Endothelial cell of umbilical vein (primary cell): Measurements from ENCODE around the gene LPIN2.

Experiments used
- MYC ChIP-seq: IDR thresholded peaks from one replicate; pipeline ENCODE4 v1.6.1; 2011; ENCODE audit warnings: mild to moderate bottlenecking, low read depth, low read length
- POLR2A ChIP-seq: IDR thresholded peaks from 2 replicates; pipeline ENCODE4 v1.6.1; 2012; ENCODE audit warnings: low read depth, mild to moderate bottlenecking, control low read depth, low read length
- POLR2AphosphoS5 ChIP-seq: IDR thresholded peaks from 2 replicates; pipeline ENCODE4 v1.6.1; 2012; ENCODE audit warnings: low read depth, mild to moderate bottlenecking, control low read depth, low read length, moderate library complexity; ENCODE audit not compliant: insufficient read depth
- TF ChIP-seq, protein P1 (sequence below), 2 donors: IDR thresholded peaks; 1 replicate in 1 of 2; 2 replicates in 1 of 2; pipeline ENCODE4 v1.5.1; 2011; ENCODE audit warnings: low read length in 2 of 2, mild to moderate bottlenecking in 2 of 2, moderate library complexity in 2 of 2, control low read depth in 1 of 2, inconsistent platforms in 1 of 2, low read depth in 1 of 2; ENCODE audit not compliant: insufficient read depth in 1 of 2; ENCODE audit errors: extremely low read depth in 1 of 2
- TF ChIP-seq, protein P2 (sequence below): IDR thresholded peaks from 2 replicates; pipeline ENCODE4 v1.6.1; 2011; ENCODE audit not compliant: insufficient read depth, insufficient read length

DNA sequence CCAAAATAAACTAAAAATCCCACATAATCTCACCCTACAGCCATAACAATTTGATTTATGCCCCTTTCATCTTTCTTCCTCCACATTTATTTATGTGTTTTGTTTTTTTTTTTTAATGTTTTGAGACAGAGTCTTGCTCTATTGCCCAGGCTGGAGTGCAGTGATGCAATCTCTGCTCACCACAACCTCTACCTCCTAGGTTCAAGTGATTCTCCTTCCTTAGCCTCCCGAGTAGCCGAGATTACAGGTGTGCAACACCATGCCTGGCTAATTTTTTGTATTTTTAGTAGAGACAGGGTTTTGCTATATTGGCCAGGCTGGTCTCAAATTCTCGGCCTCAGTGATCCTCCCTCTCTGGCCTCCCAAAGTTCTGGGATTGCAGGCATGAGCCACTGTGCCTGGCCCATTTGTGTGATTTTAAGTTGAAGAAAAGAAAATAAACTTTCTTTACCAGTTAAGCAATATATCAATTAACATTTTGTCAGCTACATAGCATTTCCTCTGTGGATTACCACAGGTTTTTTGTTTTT lies 35.9 kb upstream of the LPIN2 start:
- TF ChIP-seq POLR2A (no peak), POLR2AphosphoS5 (no peak), MYC (no peak)
- TF ChIP-seq, protein P1, sequence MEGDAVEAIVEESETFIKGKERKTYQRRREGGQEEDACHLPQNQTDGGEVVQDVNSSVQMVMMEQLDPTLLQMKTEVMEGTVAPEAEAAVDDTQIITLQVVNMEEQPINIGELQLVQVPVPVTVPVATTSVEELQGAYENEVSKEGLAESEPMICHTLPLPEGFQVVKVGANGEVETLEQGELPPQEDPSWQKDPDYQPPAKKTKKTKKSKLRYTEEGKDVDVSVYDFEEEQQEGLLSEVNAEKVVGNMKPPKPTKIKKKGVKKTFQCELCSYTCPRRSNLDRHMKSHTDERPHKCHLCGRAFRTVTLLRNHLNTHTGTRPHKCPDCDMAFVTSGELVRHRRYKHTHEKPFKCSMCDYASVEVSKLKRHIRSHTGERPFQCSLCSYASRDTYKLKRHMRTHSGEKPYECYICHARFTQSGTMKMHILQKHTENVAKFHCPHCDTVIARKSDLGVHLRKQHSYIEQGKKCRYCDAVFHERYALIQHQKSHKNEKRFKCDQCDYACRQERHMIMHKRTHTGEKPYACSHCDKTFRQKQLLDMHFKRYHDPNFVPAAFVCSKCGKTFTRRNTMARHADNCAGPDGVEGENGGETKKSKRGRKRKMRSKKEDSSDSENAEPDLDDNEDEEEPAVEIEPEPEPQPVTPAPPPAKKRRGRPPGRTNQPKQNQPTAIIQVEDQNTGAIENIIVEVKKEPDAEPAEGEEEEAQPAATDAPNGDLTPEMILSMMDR (IDR thresholded peaks at IDR 0.05; ENCODE audit: extremely low read depth in 1 of 2, insufficient read depth in 1 of 2, low read depth in 1 of 2, low read length in 2 of 2) = no peak
- TF ChIP-seq, protein P2, sequence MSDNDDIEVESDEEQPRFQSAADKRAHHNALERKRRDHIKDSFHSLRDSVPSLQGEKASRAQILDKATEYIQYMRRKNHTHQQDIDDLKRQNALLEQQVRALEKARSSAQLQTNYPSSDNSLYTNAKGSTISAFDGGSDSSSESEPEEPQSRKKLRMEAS = no peak
